K562 (cell line): ENCODE measurements around the gene NCOA4. TPM values are rescaled to one million over a fixed set of nuclear protein-coding genes. Genes with fewer than 3 reads are reported as not detected.
A peak's percentile ranks its signal among the peaks of the same experiment; 100 is the strongest.

Experiments used
- polyA plus RNA-seq, 8 experiments: library from polyadenylated mRNA; depleted of rRNA in 4 of 8; stranded (reverse) in 5 of 8; unstranded in 3 of 8; fragments of >200 nt; fragmentation: Nextera tagmentation in 2 of 8; fragmentation: Illumina TruSeq in 1 of 8; extraction: Ambion mirVana in 2 of 8; extraction: Trizol in 1 of 8; gene quantifications; 2 replicates each; pipeline versions ENCODE4 v1.2.1 to v1.2.3, GENCODE V29; 2011 to 2014; ENCODE audit warnings: inconsistent platforms in 1 of 8, missing spikeins in 1 of 8
- total RNA-seq, 7 experiments: library from RNA; depleted of rRNA in 6 of 7; stranded (reverse); fragments of >200 nt in 6 of 7; fragmentation: Illumina TruSeq in 2 of 7; extraction: Trizol in 2 of 7; gene quantifications; 2 replicates each; pipeline versions ENCODE4 v1.2.1 to v1.2.3, GENCODE V29; 2011 to 2021; ENCODE audit warnings: low replicate concordance in 1 of 7
- TF ChIP-seq, protein P1 (sequence below): sonication (generic); IDR thresholded peaks from 2 replicates; pipeline ENCODE4 v1.6.1; 2016
- TF ChIP-seq, protein P2 (sequence below), 2 experiments: fragments of 450-650 bp in 1 of 2; sonication (generic) in 1 of 2; formaldehyde crosslinking in 1 of 2; IDR thresholded peaks; 2 replicates each; pipeline versions ENCODE4 v1.7.1 to v1.9.0; 2016 to 2022; ENCODE audit warnings: inconsistent platforms in 1 of 2, mild to moderate bottlenecking in 1 of 2, missing genetic modification reagents in 1 of 2
- TF ChIP-seq, protein P3 (sequence below): sonication (generic); formaldehyde crosslinking; IDR thresholded peaks from 2 replicates; pipeline ENCODE4 v1.8.0; 2022; ENCODE audit warnings: mild to moderate bottlenecking, missing genetic modification reagents, borderline replicate concordance

Gene NCOA4
- total and polyA plus RNA-seq, 9 of the 15 experiments (the other 6 are each of a cell fraction or from before 2014, with no cell fraction given), result 89.8 to 283 (median 181) TPM

DNA sequence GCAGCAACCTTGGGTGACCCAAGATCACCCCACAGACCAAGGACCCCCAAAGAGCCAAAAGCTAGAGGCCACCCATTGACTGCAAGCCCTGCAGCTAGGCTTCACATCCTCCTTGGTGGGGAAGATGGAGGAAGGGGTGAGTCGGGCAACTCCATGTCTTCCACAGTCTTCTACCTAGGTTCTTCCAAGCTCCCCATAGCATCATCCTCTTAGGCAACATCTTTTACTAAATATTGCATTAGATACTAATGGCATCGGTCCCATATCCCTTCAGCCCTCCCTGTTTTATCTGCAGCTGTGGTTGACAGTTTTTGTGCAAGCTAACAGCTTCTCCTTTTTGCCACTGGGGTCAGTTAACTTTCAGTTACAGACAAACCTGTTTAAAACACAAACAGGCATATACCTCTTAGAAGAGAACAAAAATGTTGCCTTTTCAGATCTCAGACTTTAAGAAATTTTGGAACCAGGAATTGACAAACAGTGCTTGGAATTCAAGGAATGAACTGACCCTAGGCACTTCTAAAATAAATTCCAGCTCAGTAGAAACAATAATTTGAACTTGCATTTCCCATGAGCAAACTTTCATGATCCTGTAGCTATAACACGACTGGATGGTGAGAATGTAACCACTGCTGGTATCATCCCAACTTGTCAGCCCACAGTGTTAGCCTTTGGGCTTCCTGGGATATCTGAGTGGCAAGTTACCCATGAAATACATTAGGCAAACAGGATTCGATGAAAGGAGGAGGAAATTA, 49.6 kb upstream of the NCOA4 start (continued):
- TF ChIP-seq, protein P1, sequence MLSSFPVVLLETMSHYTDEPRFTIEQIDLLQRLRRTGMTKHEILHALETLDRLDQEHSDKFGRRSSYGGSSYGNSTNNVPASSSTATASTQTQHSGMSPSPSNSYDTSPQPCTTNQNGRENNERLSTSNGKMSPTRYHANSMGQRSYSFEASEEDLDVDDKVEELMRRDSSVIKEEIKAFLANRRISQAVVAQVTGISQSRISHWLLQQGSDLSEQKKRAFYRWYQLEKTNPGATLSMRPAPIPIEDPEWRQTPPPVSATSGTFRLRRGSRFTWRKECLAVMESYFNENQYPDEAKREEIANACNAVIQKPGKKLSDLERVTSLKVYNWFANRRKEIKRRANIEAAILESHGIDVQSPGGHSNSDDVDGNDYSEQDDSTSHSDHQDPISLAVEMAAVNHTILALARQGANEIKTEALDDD, result peak; percentile 75
- TF ChIP-seq, protein P2, sequence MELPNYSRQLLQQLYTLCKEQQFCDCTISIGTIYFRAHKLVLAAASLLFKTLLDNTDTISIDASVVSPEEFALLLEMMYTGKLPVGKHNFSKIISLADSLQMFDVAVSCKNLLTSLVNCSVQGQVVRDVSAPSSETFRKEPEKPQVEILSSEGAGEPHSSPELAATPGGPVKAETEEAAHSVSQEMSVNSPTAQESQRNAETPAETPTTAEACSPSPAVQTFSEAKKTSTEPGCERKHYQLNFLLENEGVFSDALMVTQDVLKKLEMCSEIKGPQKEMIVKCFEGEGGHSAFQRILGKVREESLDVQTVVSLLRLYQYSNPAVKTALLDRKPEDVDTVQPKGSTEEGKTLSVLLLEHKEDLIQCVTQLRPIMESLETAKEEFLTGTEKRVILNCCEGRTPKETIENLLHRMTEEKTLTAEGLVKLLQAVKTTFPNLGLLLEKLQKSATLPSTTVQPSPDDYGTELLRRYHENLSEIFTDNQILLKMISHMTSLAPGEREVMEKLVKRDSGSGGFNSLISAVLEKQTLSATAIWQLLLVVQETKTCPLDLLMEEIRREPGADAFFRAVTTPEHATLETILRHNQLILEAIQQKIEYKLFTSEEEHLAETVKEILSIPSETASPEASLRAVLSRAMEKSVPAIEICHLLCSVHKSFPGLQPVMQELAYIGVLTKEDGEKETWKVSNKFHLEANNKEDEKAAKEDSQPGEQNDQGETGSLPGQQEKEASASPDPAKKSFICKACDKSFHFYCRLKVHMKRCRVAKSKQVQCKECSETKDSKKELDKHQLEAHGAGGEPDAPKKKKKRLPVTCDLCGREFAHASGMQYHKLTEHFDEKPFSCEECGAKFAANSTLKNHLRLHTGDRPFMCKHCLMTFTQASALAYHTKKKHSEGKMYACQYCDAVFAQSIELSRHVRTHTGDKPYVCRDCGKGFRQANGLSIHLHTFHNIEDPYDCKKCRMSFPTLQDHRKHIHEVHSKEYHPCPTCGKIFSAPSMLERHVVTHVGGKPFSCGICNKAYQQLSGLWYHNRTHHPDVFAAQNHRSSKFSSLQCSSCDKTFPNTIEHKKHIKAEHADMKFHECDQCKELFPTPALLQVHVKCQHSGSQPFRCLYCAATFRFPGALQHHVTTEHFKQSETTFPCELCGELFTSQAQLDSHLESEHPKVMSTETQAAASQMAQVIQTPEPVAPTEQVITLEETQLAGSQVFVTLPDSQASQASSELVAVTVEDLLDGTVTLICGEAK (IDR thresholded peaks at IDR 0.05), result no peak
- TF ChIP-seq, protein P2 (CRISPR knock-in tag; IDR thresholded peaks at IDR 0.05), result no peak
- TF ChIP-seq, protein P3, sequence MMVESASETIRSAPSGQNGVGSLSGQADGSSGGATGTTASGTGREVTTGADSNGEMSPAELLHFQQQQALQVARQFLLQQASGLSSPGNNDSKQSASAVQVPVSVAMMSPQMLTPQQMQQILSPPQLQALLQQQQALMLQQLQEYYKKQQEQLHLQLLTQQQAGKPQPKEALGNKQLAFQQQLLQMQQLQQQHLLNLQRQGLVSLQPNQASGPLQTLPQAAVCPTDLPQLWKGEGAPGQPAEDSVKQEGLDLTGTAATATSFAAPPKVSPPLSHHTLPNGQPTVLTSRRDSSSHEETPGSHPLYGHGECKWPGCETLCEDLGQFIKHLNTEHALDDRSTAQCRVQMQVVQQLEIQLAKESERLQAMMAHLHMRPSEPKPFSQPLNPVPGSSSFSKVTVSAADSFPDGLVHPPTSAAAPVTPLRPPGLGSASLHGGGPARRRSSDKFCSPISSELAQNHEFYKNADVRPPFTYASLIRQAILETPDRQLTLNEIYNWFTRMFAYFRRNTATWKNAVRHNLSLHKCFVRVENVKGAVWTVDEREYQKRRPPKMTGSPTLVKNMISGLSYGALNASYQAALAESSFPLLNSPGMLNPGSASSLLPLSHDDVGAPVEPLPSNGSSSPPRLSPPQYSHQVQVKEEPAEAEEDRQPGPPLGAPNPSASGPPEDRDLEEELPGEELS (CRISPR knock-in tag), result no peak
